ENCODE measurements around the gene PIGL.

DNA sequence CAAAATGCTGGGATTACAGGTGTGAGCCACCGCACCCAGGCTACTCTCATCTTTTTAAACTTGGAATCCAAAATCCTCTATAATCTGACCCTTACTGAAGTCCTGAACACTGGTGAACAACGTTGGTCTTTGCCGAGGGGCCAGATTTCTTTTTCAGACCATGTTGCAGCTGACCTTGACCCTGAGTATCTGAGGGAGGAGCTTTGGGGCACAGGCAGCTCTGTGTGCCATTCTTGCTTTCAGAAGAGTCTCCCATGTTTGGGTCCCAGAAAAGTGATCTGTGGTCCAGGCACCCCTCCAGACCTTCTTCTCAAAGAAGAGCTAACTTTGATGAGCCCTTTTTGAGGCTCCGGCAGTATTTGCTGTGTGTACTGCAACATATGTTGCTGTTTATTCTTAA is 85.8 kb downstream of the PIGL start:
- TF ChIP-seq, protein P1, sequence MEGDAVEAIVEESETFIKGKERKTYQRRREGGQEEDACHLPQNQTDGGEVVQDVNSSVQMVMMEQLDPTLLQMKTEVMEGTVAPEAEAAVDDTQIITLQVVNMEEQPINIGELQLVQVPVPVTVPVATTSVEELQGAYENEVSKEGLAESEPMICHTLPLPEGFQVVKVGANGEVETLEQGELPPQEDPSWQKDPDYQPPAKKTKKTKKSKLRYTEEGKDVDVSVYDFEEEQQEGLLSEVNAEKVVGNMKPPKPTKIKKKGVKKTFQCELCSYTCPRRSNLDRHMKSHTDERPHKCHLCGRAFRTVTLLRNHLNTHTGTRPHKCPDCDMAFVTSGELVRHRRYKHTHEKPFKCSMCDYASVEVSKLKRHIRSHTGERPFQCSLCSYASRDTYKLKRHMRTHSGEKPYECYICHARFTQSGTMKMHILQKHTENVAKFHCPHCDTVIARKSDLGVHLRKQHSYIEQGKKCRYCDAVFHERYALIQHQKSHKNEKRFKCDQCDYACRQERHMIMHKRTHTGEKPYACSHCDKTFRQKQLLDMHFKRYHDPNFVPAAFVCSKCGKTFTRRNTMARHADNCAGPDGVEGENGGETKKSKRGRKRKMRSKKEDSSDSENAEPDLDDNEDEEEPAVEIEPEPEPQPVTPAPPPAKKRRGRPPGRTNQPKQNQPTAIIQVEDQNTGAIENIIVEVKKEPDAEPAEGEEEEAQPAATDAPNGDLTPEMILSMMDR (conservative IDR thresholded peaks at IDR 0.05; ENCODE audit: low read length), result no peak
- no peak for TF ChIP-seq EZH2phosphoT487 (IDR thresholded peaks at IDR 0.05; ENCODE audit: borderline replicate concordance)
